GM21619 (cell line): Measurements from ENCODE around the gene CCRL2.
"Not testable (repeated sequence)": the region's sequence is repeated elsewhere in the genome, so short reads cannot be mapped to it uniquely, and the experiment has no call there.

Experiments
- ATAC-seq: cut with Tn5 transposase; IDR thresholded peaks from one replicate; pipeline ENCODE4 v1.9.1; 2021; ENCODE audit not compliant: unreplicated experiment

CCRL2 gene

GRCh38 chr3:46401579-46401978 lies 5.5 kb upstream of the CCRL2 start:
- ATAC-seq = no peak

- not testable (repeated sequence) for ATAC-seq
Measured at GRCh38 chr3:46402902-46403301, 4.2 kb upstream of the CCRL2 start.

- no peak for ATAC-seq
Measured at GRCh38 chr3:46405301-46406019, 1.6 kb upstream of the CCRL2 start.

GRCh38 chr3:46406443-46406787 lies 644 bp upstream of the CCRL2 start:
- no peak for ATAC-seq

DNA sequence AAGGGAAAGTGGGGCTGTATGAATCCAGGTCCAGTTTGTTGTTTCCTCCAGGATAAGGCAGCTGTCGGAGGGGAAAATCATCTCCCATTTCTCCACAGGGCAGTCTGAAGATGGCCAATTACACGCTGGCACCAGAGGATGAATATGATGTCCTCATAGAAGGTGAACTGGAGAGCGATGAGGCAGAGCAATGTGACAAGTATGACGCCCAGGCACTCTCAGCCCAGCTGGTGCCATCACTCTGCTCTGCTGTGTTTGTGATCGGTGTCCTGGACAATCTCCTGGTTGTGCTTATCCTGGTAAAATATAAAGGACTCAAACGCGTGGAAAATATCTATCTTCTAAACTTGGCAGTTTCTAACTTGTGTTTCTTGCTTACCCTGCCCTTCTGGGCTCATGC lies 911 bp downstream of the CCRL2 start:
- ATAC-seq = no peak

DNA sequence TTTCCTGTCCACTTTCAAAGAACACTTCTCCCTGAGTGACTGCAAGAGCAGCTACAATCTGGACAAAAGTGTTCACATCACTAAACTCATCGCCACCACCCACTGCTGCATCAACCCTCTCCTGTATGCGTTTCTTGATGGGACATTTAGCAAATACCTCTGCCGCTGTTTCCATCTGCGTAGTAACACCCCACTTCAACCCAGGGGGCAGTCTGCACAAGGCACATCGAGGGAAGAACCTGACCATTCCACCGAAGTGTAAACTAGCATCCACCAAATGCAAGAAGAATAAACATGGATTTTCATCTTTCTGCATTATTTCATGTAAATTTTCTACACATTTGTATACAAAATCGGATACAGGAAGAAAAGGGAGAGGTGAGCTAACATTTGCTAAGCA lies 1.8 kb downstream of the CCRL2 start:
- ATAC-seq = no peak

- ATAC-seq = no peak
Measured at GRCh38 chr3:46409739-46410489, 2.9 kb downstream of the CCRL2 start.

GRCh38 chr3:46410669-46411068 lies 3.6 kb downstream of the CCRL2 start:
- no peak for ATAC-seq

- ATAC-seq = no peak
Measured at GRCh38 chr3:46411271-46411670, 4.2 kb downstream of the CCRL2 start.

DNA sequence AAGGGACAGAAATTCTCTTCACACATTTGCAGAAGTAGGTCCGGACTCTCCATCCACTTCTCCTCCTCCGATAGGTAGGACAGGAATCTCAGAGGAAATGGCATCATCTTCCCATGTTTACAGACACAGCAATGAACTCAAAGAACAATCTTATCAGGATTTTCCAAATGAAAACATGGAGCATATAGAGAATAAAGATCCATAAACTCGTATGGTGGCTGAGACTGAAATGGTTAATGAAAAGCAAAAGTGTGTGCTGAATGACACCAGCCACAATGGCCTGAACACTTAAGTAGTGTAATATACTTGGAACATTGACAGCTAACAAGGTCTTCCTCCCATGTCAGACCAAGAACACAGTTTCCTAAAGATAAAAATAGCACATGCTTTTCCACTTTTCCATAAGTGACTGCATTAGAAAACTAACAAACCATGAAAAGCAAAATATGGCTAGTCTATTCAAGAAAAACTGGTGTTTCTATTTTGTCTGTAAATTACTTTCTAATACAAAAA lies 5.8 kb downstream of the CCRL2 start:
- ATAC-seq = no peak

DNA sequence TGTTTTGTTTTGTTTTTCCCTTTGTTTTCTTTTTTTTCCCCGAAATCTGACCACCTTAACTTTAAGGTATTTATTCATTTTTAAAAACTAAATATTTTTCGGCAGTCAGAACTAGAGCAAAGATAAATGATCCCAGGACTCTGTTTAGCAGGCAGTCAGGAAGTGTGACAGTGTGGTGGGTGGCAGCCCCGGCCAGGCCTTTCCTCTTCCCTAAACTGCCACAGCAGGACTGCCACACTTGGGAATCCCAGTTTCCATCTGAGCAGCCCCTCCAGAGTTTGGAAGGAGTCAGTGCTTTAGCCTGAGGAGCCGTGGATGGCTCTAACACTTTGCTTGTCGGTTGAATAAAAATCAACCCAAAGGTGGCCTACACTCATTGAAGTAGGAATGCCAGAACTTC lies 6.9 kb downstream of the CCRL2 start:
- ATAC-seq = no peak

- ATAC-seq = no peak
Measured at GRCh38 chr3:46414739-46415138, 7.7 kb downstream of the CCRL2 start.

- no peak for ATAC-seq
Measured at GRCh38 chr3:46416125-46416810, 9.2 kb downstream of the CCRL2 start.

- no peak for ATAC-seq
Measured at GRCh38 chr3:46416811-46417510, 9.9 kb downstream of the CCRL2 start.

- ATAC-seq = no peak
Measured at GRCh38 chr3:46417841-46418611, 11.0 kb downstream of the CCRL2 start.

DNA sequence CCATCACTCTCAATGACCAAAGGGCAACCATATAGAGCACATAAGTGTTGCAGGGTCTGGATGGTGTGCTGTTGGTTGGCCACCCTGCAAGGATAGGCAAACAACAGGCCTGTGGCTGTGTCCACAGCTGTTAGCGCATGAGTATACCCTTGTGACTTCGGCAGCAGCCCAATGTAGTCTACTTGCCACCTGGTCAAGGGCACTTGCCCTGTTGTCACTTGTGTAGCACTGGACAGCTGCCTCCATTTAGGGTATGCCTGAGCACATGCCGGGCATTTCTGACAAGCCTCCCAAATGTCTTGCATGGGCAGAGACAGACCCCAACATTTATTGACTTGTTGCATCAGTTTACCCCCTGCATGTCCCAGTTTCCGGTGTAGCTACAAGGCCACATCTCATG lies 12.8 kb downstream of the CCRL2 start:
- no peak for ATAC-seq

DNA sequence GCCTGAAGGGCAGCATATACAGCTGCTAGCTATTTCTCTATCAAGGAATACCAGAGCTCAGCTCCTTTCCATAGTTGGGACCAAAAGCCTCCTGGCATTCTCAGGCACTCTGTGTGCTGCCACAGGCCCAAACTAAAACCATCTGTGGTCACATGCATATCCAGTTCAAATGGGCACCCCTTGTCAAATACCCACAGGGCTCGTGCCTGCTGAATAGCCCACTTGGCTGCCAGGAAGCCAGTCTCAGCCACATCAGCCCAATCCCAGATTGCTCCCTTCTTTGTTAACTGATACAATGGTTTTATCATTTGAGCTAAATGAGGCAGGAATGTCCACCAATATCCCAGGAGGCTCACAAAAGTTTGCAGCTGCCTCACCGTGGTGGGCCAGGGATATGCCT lies 13.9 kb downstream of the CCRL2 start:
- ATAC-seq = no peak

GRCh38 chr3:46422617-46423016 lies 15.6 kb downstream of the CCRL2 start:
- ATAC-seq = no peak

GRCh38 chr3:46423588-46423987 lies 16.5 kb downstream of the CCRL2 start:
- no peak for ATAC-seq

- not testable (repeated sequence) for ATAC-seq
Measured at GRCh38 chr3:46426476-46426875, 19.4 kb downstream of the CCRL2 start.

DNA sequence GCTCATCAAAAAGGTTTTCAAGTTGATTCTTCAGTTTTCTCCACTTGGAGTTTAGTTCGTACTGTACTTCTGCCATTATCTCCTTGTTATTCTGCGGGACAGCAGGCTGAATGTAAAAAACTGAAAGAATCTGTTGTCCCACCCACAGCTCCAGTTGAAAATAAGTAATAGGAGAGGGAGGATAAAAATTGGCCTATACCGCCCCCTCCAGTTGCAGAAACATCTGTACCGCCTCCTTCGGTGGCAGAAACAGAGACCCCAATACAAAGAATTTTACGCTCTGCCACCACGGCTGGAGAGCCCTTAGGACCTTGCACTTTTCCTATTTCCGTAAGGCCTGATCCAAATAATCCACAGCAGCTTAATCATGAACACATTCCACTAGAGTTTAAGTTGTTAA lies 20.3 kb downstream of the CCRL2 start:
- not testable (repeated sequence) for ATAC-seq
